T1000 (cell line): ENCODE data around the gene MAGI2.
"Not testable (repeated sequence)": the region's sequence is repeated elsewhere in the genome, so short reads cannot be mapped to it uniquely, and the experiment has no call there.

ENCODE experiments used
- DNase-seq: peaks from one replicate; lab custom pipeline; 2025; ENCODE audit warnings: mixed read lengths; lab: John Stamatoyannopoulos, UW

MAGI2 gene

GRCh38 chr7:79451580-79451979, 1.9 kb downstream of the MAGI2 start:
- no peak for DNase-seq

GRCh38 chr7:79442766-79443165, 10.7 kb downstream of the MAGI2 start:
- DNase-seq = not testable (repeated sequence)

DNA sequence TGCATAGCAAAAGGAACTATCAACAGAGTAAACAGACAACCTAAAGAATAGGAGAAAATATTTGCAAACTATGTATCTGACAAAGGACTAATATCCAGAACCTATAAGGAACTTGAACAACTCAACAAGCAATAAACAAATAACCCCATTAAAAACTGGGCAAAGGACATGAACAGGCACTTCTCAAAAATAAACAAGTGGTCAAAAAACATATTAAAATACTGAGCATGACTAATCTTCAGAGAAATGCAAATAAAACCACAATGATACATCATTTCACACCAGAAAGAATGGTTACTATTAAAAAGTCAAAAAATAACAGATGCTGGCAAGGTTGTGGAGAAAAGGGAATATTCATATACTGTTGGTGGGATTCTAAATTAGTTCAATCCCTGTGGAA, 17.1 kb downstream of the MAGI2 start:
- DNase-seq = no peak

GRCh38 chr7:79434867-79435266, 18.6 kb downstream of the MAGI2 start:
- no peak for DNase-seq

DNA sequence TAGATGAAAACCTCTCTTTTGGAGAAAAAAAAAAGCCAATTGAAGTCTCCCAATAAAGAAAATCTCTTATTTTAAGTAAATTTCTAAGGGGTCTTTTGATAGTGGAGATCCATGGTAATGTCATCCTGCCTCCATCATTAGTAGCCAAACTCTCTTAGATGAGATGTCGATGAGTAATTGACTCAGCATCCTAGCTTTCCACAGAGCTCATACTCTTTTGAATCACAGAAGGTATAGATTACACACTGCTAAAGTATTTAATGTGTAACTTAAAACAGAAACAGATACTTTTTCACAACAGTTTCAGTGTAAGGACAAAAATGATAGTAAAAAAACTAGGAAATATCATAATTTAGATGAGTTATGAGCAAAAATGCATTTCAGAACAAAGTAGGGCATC, 19.4 kb downstream of the MAGI2 start:
- DNase-seq = no peak

GRCh38 chr7:79430391-79430790, 23.1 kb downstream of the MAGI2 start:
- DNase-seq = no peak

DNA sequence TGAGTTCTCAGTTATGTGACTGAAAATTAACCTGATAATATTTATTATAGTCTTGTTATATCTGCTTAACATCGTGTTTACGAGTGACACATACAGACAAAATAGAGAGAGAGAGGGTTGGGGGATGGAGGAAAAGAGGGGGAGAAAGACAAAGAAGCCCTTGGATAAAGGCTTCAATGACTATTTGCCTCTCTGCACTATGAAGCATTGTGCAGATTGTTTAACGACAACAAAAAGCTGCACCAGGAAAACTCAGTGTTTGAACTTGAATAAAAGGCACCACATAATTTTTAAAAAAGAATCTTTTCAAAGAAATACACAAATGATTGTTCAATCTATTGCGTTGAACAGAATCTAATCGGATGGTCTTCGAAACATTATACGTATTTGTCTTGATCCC, 27.8 kb downstream of the MAGI2 start:
- no peak for DNase-seq

GRCh38 chr7:79421751-79422150, 31.7 kb downstream of the MAGI2 start:
- DNase-seq = no peak

DNA sequence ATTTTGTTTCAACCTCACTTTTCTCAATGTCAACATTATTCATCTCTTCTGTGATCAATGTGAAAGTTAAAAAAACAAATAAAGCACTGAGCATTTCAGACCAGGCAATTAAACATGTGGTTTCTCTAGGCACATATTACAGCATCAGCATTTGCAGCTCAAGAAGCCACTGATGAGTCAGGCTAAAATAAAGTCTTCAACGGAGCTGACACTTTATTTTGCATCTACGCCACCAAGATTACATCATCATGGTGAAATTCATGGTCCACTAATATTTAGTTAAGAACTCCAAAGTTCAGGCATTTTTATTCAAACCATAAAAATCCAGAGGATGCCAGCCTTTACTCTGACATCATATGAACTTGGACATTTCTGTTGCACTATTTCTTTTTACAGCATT, 33.0 kb downstream of the MAGI2 start:
- DNase-seq = peak; percentile 25

GRCh38 chr7:79414910-79415309, 38.6 kb downstream of the MAGI2 start:
- DNase-seq = no peak

- no peak for DNase-seq
Measured at GRCh38 chr7:79412915-79413314, 40.6 kb downstream of the MAGI2 start.

GRCh38 chr7:79412438-79412837, 41.0 kb downstream of the MAGI2 start:
- DNase-seq = no peak

GRCh38 chr7:79410345-79410744, 43.1 kb downstream of the MAGI2 start:
- DNase-seq = no peak

DNA sequence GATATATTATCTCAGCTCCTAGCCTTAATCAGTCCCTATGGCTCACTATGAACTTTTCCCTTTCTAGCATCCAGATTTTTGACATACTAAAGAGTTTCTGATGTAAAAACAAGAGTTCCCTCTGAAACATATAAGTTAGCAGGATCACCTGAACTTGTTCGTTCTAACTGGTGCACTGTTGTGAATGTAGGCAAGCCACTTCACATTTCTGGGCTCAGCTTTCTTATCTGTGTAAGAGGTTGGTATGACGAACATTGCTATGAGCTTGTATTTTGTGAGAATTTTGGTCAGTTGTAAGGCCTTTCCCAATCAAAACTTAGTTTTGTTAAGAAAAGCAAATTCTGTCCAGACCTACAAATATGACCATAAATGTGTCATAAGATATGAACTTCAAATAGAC, 46.1 kb downstream of the MAGI2 start:
- no peak for DNase-seq

- DNase-seq = no peak
Measured at GRCh38 chr7:79406371-79406770, 47.1 kb downstream of the MAGI2 start.

- no peak for DNase-seq
Measured at GRCh38 chr7:79405368-79405767, 48.1 kb downstream of the MAGI2 start.

DNA sequence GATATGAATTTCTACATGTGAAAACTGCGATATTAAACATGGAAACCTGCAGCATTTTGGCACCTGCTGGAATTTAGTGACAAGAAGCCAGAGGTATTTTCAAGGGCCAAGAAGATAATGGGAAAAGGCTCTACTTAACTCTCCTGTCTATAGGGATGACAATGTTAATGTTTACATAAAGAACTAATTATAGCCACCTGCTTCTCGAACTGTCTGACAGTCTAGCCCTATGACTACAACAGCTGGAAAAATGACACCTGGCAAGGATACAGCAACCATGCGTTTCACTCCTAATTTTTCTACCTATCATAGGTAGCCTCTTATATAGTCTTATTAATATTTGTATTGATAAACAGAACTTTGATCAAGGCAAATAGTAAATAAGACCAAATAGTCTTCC, 49.6 kb downstream of the MAGI2 start:
- DNase-seq = no peak

GRCh38 chr7:79403451-79403850, 50.0 kb downstream of the MAGI2 start:
- DNase-seq = no peak

GRCh38 chr7:79401254-79401653, 52.2 kb downstream of the MAGI2 start:
- DNase-seq = no peak

DNA sequence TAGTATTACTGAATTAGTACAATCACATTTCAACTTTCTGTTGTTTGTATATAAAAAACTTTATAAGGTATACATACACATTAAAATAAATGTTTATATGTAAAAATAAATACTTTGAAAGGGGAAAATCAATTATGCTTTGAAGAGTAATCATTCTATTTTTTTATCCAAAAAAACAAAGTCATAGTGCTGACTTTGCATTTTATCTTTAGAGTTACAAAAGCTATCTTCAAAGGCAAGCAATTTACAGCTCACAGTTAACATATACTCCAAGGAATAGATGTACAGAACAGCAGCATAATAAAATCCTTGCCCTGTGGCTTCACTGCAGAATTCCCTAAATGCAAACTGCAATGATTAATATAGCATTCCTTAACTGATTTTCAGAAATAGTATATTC, 53.2 kb downstream of the MAGI2 start:
- DNase-seq = no peak

GRCh38 chr7:79398138-79398749, 55.2 kb downstream of the MAGI2 start:
- DNase-seq = no peak

DNA sequence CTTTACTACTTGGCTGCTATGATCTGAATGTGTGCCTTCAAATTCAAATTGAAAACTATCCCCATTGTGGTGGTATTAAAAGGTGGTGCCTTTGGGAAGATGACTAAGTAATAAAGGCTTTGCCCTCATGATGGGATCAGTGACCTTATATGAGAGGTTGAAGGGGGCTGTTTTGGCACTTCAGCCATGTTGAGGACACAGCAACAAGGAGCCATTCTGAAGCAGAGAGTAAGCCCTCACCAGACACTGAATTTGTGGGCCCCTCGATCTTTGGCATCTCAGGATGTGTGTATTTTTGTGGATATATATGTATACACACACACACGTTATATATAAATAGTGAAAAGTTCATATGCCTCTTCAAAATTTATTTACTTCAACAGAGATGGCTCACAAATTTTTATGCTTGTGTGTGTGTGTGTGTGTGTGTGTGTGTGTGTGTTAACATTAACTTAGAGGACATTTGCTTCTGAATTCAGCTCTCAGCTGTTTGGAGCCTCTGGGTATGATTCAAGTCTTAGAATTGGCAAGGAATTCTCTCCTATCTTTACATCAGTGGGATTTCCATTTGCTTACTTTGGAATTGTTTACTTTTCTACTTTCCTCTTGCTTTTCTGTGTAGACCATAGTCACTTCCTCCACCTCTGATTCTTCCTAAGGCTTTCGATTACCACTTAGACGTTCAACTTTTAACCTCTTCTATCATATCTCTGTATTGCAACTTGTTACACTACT, 66.6 kb downstream of the MAGI2 start:
- DNase-seq = no peak

- no peak for DNase-seq
Measured at GRCh38 chr7:79381921-79382320, 71.5 kb downstream of the MAGI2 start.

DNA sequence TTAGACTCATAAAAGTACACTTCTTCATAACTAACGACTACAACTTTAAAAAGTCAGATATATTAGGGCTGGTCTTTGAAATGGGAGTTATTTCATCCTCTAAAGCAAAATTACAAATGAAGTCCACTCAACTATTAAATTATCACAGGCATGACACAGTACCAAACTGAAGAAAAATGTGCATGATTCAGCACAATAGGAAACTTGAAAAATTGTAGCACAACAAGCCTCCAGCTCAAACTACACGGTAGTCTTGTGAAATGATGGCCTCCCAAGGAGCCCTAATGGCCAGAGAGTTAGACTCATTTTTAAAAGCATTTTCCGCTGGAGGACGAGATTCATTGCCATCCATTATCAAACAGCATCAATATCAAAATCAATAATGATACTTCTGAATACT, 76.4 kb downstream of the MAGI2 start:
- DNase-seq = no peak
